ENCODE measurements around the gene BEAN1.

- no peak for TF ChIP-seq CTCF (IDR thresholded peaks at IDR 0.05)
- TF ChIP-seq POLR2A (IDR thresholded peaks at IDR 0.05) = no peak
Measured at GRCh38 chr16:66432429-66432828, 5.3 kb downstream of the BEAN1 start.
